Heart left ventricle (tissue), 13 donors: ENCODE results near the gene RALGPS1.

ENCODE experiments used
- POLR2A ChIP-seq, 2 donors: fragments of 450-650 bp; IDR thresholded peaks; one replicate each; pipeline ENCODE4 v1.6.1; 2017; ENCODE audit warnings: antibody characterized with exemption in 2 of 2, mild to moderate bottlenecking in 2 of 2, moderate library complexity in 2 of 2
- TF ChIP-seq, protein P1 (sequence below), 12 donors: fragments of 200-600 bp; sonication (generic) in 4 of 12; IDR thresholded peaks; one replicate each; pipeline versions ENCODE4 v1.5.0 to v1.8.0; 2018 to 2022; ENCODE audit warnings: antibody characterized with exemption in 12 of 12, mild to moderate bottlenecking in 5 of 12
- donor health status: ischemic (EF 13 %, LVEDD 7.1; RV severe dilation, severe dysfunction).
- donor health status: DM: no; HTN: yes; CAD: no.
- donor health status: DM: no; HTN: no; CAD: no.
- donor health status: ischemic (EF 25% LVEDD 6.9; RV normal size, moderate dysfunction).
- donor health status: ischemic (EF 25% LVEDD 5.7; RV mildly dilated, moderate dysfunction).
- donor health status: ischemic (EF 35%, LVEDD 5.7; RV mildly dilated, moderate dysfunction).
- donor health status: nonischemic (EF 11% LVEDD 7.7; RV severe dilation, severe dysfunction).
- donor health status: DM: yes; HTN: yes; CAD: no.
- donor health status: PGD.
- donor health status: ischemic (EF 29% LVEDD 5.4; RV normal size, mild dysfunction).
- donor health status: nonischemic (EF 23%, LVEDD 6.1; RV moderate dilation, normal function).

DNA sequence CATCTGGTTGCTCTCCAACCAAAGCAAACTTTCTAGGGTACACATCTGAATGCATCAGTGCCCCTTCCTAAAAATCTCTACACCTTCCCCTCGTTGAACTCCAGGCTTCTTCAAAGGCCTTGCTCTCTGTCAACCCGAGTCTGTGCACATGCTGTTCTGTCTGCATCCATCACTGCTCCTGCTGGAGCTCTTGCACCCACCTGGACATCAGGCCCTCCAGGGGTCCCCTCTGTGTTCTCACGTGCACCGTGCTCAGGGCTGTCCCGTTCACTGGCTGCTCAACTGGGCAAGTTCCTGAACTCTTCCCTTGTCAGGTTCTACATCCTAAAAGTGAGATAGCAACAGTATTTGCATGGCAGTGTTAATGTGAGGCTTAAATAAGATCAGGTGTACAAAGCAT lies 270.6 kb downstream of the RALGPS1 start:
- TF ChIP-seq, protein P1, sequence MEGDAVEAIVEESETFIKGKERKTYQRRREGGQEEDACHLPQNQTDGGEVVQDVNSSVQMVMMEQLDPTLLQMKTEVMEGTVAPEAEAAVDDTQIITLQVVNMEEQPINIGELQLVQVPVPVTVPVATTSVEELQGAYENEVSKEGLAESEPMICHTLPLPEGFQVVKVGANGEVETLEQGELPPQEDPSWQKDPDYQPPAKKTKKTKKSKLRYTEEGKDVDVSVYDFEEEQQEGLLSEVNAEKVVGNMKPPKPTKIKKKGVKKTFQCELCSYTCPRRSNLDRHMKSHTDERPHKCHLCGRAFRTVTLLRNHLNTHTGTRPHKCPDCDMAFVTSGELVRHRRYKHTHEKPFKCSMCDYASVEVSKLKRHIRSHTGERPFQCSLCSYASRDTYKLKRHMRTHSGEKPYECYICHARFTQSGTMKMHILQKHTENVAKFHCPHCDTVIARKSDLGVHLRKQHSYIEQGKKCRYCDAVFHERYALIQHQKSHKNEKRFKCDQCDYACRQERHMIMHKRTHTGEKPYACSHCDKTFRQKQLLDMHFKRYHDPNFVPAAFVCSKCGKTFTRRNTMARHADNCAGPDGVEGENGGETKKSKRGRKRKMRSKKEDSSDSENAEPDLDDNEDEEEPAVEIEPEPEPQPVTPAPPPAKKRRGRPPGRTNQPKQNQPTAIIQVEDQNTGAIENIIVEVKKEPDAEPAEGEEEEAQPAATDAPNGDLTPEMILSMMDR (IDR thresholded peaks at IDR 0.05) = no peak
- no peak for TF ChIP-seq POLR2A (IDR thresholded peaks at IDR 0.05)
